Upper lobe of right lung (tissue), 1 donor: ENCODE measurements around the gene APBB2. TPM values are rescaled to one million over a fixed set of nuclear protein-coding genes. Genes with fewer than 3 reads are reported as not detected.

Experiments
- ATAC-seq: fragments of 200-7000 bp; cut with Tn5 transposase; one replicate; pipeline ENCODE4 v1.9.1; 2020; ENCODE audit warnings: mild to moderate bottlenecking, moderate library complexity
- DNase-seq: peaks from one replicate; pipeline ENCODE4 v3.0.0-alpha.2; 2020
- H3K27ac ChIP-seq: fragments of 200-600 bp; one replicate; pipeline ENCODE4 v1.8.0; 2022
- H3K27me3 ChIP-seq: fragments of 200-600 bp; one replicate; pipeline ENCODE4 v1.8.0; 2022; ENCODE audit warnings: mild to moderate bottlenecking
- H3K36me3 ChIP-seq: fragments of 200-600 bp; one replicate; pipeline ENCODE4 v1.8.0; 2022
- H3K4me1 ChIP-seq: fragments of 200-600 bp; one replicate; pipeline ENCODE4 v1.8.0; 2022
- H3K4me3 ChIP-seq: fragments of 200-600 bp; one replicate; pipeline ENCODE4 v1.8.0; 2022; ENCODE audit warnings: mild to moderate bottlenecking
- H3K9me3 ChIP-seq: fragments of 200-600 bp; one replicate; pipeline ENCODE4 v1.8.0; 2022
- intact Hi-C: fragments of 100-400 bp; cut with DNase I; formaldehyde crosslinking; loops from one replicate; pipeline ENCODE4 v1.11.0; 2022
- total RNA-seq: library from RNA; stranded (reverse); fragmentation: NEBNext Ultra II Directional; extraction: Animal tissue kit (Norgen Biotek cat#: 25700); gene quantifications from one replicate; pipeline ENCODE4 v1.2.1, GENCODE V29; 2021
- TF ChIP-seq, protein P1 (sequence below): fragments of 200-600 bp; IDR thresholded peaks from one replicate; pipeline ENCODE4 v1.8.0; 2022; ENCODE audit warnings: antibody characterized with exemption
- donor health status: DM: no; HTN: yes; CAD: no; lungs with severe emphysema.

Gene APBB2
- total RNA-seq, 1 donor from 2014 or later, result 88.2 TPM

DNA sequence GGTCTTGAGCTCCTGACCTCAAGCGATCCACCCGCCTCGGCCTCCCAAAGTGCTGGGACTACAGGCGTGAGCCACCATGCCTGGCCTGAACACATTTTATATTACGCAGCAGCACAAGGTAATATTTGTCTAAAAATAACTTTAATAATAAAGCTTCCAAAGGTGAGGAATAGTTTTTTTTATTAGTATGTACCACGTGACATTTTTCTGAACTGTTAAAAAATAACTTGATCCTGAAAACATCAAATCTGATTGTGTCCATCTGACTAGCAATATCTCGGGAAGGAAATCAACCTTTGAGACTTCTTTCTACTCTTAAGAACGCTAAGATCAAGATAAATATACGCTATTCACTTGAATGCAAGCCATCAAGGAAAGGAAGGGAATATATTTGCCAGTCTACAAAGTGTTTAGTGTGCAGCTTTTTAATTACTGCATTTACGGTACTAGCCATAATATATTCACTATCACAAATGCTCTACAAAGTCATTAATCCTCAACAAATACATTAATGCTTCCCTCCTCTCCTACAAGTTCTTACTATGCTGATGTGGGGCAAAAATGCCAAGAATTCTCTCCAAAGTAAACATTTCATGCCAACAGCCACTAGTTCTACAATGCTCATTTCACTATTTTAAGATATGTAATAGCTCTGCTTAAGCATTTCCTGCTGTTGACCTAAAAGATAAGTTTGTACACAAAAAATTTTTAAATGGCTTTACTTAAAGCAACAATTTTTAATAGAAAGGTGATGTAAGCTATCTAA lies 143.6 kb downstream of the APBB2 start:
- H3K4me1 ChIP-seq, result peaks cover 32% of the 10 kb centered on the region
- H3K36me3 ChIP-seq, result no peaks in the 10 kb centered on the region
- intact Hi-C loops, result no loop called here
- H3K9me3 ChIP-seq, result no peaks in the 10 kb centered on the region
- H3K27me3 ChIP-seq, result no peaks in the 10 kb centered on the region
- ATAC-seq (peak; percentile 44), DNase-seq (no peak)
- TF ChIP-seq, protein P1, sequence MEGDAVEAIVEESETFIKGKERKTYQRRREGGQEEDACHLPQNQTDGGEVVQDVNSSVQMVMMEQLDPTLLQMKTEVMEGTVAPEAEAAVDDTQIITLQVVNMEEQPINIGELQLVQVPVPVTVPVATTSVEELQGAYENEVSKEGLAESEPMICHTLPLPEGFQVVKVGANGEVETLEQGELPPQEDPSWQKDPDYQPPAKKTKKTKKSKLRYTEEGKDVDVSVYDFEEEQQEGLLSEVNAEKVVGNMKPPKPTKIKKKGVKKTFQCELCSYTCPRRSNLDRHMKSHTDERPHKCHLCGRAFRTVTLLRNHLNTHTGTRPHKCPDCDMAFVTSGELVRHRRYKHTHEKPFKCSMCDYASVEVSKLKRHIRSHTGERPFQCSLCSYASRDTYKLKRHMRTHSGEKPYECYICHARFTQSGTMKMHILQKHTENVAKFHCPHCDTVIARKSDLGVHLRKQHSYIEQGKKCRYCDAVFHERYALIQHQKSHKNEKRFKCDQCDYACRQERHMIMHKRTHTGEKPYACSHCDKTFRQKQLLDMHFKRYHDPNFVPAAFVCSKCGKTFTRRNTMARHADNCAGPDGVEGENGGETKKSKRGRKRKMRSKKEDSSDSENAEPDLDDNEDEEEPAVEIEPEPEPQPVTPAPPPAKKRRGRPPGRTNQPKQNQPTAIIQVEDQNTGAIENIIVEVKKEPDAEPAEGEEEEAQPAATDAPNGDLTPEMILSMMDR, result no peak
- H3K4me3 ChIP-seq, result no peak overlapping the region
- H3K27ac ChIP-seq, result peak overlapping the region; percentile 14

DNA sequence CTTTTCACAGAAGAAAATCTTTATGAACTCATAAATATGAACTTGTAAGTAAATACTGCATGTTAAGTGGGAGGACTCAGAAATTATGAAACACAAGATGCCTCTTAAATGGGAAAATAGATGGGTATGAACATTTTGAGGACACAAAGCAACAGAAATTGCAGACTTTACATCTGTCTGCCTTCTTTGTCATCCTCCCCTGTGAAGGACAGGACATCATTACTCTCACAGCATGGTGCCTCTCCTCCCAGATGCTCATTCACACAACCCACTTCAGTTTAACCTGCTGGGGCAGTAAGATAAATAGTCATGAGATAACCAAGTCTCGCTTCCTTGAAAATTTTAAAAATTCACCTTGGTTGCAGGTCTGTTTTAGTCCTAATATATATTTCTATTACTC lies 144.5 kb downstream of the APBB2 start:
- H3K27ac ChIP-seq, result no peak overlapping the region
- no peak for DNase-seq
- no peaks in the 10 kb centered on the region for H3K36me3 ChIP-seq
- H3K27me3 ChIP-seq, result no peaks in the 10 kb centered on the region
- peaks cover 32% of the 10 kb centered on the region for H3K4me1 ChIP-seq
- intact Hi-C loops, result no loop called here
- no peaks in the 10 kb centered on the region for H3K9me3 ChIP-seq
- no peak for ATAC-seq
- TF ChIP-seq, protein P1, result no peak
- H3K4me3 ChIP-seq, result no peak overlapping the region

DNA sequence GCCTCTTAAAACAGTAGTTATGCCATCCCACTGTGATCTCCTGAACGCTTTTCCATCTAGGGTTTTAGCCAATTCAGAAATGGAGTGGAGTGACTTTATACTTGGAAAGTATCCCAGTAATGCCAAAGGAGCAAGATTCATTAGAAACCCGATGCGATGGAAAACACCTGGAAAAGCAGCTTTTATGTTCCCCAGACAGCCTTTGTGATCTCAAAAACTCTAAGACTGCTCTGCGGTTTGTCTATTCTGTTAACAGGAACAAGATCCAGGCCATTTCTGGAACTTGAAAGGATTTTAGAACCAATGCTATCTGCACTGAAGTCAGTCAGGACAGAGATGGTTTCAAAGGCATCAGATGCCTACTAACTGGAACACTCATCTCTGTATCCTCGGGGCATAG lies 145.1 kb downstream of the APBB2 start:
- no peaks in the 10 kb centered on the region for H3K27me3 ChIP-seq
- TF ChIP-seq, protein P1, result no peak
- H3K36me3 ChIP-seq, result no peaks in the 10 kb centered on the region
- H3K27ac ChIP-seq, result no peak overlapping the region
- H3K9me3 ChIP-seq, result no peaks in the 10 kb centered on the region
- intact Hi-C loops, result no loop called here
- no peak overlapping the region for H3K4me3 ChIP-seq
- ATAC-seq (no peak), DNase-seq (no peak)
- H3K4me1 ChIP-seq, result peaks cover 36% of the 10 kb centered on the region

DNA sequence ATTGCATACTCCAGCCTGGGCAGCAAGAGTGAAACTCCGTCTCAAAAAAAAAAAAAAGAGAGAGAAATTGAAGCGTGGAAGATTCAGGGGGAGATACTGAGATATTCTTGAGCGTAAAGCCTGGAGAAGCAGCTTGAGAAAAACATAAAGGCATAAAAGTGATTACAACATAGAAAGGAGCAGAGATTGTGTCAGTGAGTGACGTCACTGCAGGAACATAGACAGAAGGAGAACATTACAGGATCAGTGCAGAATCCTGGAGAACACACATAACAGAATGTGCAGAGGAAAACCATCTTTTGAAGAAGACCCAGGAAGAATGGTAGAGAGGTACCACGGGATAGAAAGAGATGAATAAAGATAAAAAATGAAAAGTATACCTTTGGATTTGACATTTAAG lies 147.0 kb downstream of the APBB2 start:
- H3K4me1 ChIP-seq, result peaks cover 31% of the 10 kb centered on the region
- ATAC-seq (no peak), DNase-seq (no peak)
- H3K9me3 ChIP-seq, result no peaks in the 10 kb centered on the region
- no peak overlapping the region for H3K4me3 ChIP-seq
- intact Hi-C loops, result no loop called here
- TF ChIP-seq, protein P1, result no peak
- no peaks in the 10 kb centered on the region for H3K27me3 ChIP-seq
- no peaks in the 10 kb centered on the region for H3K36me3 ChIP-seq
- H3K27ac ChIP-seq, result no peak overlapping the region

DNA sequence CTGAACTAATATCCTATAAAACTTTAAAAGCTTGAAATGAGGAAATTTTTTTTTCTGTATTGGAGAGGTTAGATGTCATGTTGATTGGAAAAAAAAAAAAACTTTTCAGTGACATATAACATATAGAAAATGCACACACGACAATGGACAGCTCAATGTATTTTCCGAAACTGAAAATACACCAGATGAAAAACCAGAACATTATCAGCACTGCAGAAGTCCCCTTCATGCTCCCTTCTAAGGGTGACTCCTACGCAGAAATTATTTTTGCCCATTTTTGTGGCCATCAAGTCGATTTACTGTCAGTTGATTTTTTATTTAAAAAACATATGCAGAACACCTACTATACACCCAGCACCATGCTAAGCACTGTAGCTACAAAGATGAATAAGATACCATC lies 148.3 kb downstream of the APBB2 start:
- Histone ChIP-seq H3K27me3 (no peaks in the 10 kb centered on the region), H3K36me3 (no peaks in the 10 kb centered on the region), H3K9me3 (no peaks in the 10 kb centered on the region), H3K27ac (no peak overlapping the region), H3K4me1 (peaks cover 26% of the 10 kb centered on the region), H3K4me3 (no peak overlapping the region)
- intact Hi-C loops, result no loop called here
- DNase-seq, result no peak
- ATAC-seq, result no peak
- TF ChIP-seq, protein P1, result no peak
